IPS DF 6.9 (cell line): Measurements from ENCODE around the gene CSNK1G1.
"Not testable (repeated sequence)": the region's sequence is repeated elsewhere in the genome, so short reads cannot be mapped to it uniquely, and the experiment has no call there.

Source experiments
- DNase-seq: peaks from one replicate; pipeline ENCODE4 v3.0.0-alpha.2; 2013; ENCODE audit warnings: low read depth, low spot score
- H3K27ac ChIP-seq: one replicate; pipeline ENCODE4 v1.5.1; 2013; ENCODE audit warnings: low read length, control low read depth
- H3K27me3 ChIP-seq: 2 replicates; pipeline ENCODE4 v1.6.1; 2013; ENCODE audit warnings: mild to moderate bottlenecking, low read length; ENCODE audit not compliant: control insufficient read depth, insufficient read depth
- H3K36me3 ChIP-seq: 2 replicates; pipeline ENCODE4 v1.6.1; 2013; ENCODE audit warnings: low read length; ENCODE audit not compliant: control insufficient read depth, insufficient read depth
- H3K4me1 ChIP-seq: 2 replicates; pipeline ENCODE4 v1.6.1; 2013; ENCODE audit warnings: low read length; ENCODE audit not compliant: control insufficient read depth, insufficient read depth
- H3K4me3 ChIP-seq: 2 replicates; pipeline ENCODE4 v1.5.1; 2013; ENCODE audit warnings: mild to moderate bottlenecking, low read length
- H3K9me3 ChIP-seq: 2 replicates; pipeline ENCODE4 v1.6.1; 2013; ENCODE audit warnings: low read length, inconsistent platforms; ENCODE audit not compliant: control insufficient read depth, insufficient read depth
- WGBS: extraction: QIAGEN DNeasy Blood & Tissue Kit; methylation state at CpG from one replicate; pipeline ENCODE4 v1.1.7; 2013; ENCODE audit warnings: mixed read lengths, missing lambda C conversion rate; ENCODE audit not compliant: insufficient read length, insufficient coverage; 5-methylcytosine and 5-hydroxymethylcytosine counted together

Gene CSNK1G1

GRCh38 chr15:64355944-64356709 lies at the start of gene CSNK1G1:
Gene CSNK1G1 (minus strand): TSS chr15:64356173. CDS start chr15:64300499, 55,674 bp downstream.
- peak; percentile 93 for DNase-seq
- Histone ChIP-seq H3K4me3 (peak within 1 kb of the TSS; percentile 86; the same call in 1 of the 2 replicates), H3K27me3 (no peaks in the 10 kb centered on the region), H3K4me1 (no peaks in the 10 kb centered on the region), H3K27ac (no peak within 1 kb of the TSS), H3K9me3 (no peaks in the 10 kb centered on the region), H3K36me3 (no peaks in the 10 kb centered on the region)
- WGBS: no CpG with 5 or more reads among the region's 42 CpGs

GRCh38 chr15:64400583-64400982 lies 44.6 kb upstream of the CSNK1G1 start:
- no peak overlapping the region for H3K27ac ChIP-seq
- no CpG with 5 or more reads among the region's 2 CpGs for WGBS
- H3K36me3 ChIP-seq: peaks cover 6% of the 10 kb centered on the region; the same call in 1 of the 2 replicates
- no peak for DNase-seq
- no peaks in the 10 kb centered on the region for H3K4me1 ChIP-seq
- H3K4me3 ChIP-seq: no peak overlapping the region
- H3K9me3 ChIP-seq: no peaks in the 10 kb centered on the region
- H3K27me3 ChIP-seq: no peaks in the 10 kb centered on the region

GRCh38 chr15:64398575-64398974 lies 42.6 kb upstream of the CSNK1G1 start:
- WGBS: no CpG with 5 or more reads among the region's 2 CpGs
- H3K9me3 ChIP-seq: no peaks in the 10 kb centered on the region
- no peak for DNase-seq
- no peak overlapping the region for H3K27ac ChIP-seq
- H3K36me3 ChIP-seq: peaks cover 6% of the 10 kb centered on the region; the same call in 1 of the 2 replicates
- H3K4me3 ChIP-seq: no peak overlapping the region
- H3K4me1 ChIP-seq: no peaks in the 10 kb centered on the region
- no peaks in the 10 kb centered on the region for H3K27me3 ChIP-seq

- Histone ChIP-seq H3K36me3 (peaks cover 6% of the 10 kb centered on the region; the same call in 1 of the 2 replicates), H3K4me3 (no peak overlapping the region), H3K27ac (no peak overlapping the region), H3K4me1 (no peaks in the 10 kb centered on the region), H3K27me3 (no peaks in the 10 kb centered on the region), H3K9me3 (no peaks in the 10 kb centered on the region)
- WGBS: no CpG with 5 or more reads among the region's 5 CpGs
- DNase-seq: no peak
Measured at GRCh38 chr15:64396789-64397188, 40.8 kb upstream of the CSNK1G1 start.

- not testable (repeated sequence) for H3K27me3 ChIP-seq, H3K4me1 ChIP-seq, H3K36me3 ChIP-seq, DNase-seq, H3K4me3 ChIP-seq, H3K9me3 ChIP-seq, H3K27ac ChIP-seq
- no CpG with 5 or more reads among the region's 3 CpGs for WGBS
Measured at GRCh38 chr15:64392471-64392870, 36.5 kb upstream of the CSNK1G1 start.

- H3K9me3 ChIP-seq: no peaks in the 10 kb centered on the region
- H3K4me3 ChIP-seq: no peak overlapping the region
- no peak for DNase-seq
- H3K36me3 ChIP-seq: no peaks in the 10 kb centered on the region
- no peaks in the 10 kb centered on the region for H3K4me1 ChIP-seq
- no peak overlapping the region for H3K27ac ChIP-seq
- WGBS: 100% methylated on average over 1 of the region's 5 CpGs
- no peaks in the 10 kb centered on the region for H3K27me3 ChIP-seq
Measured at GRCh38 chr15:64389036-64389435, 33.1 kb upstream of the CSNK1G1 start.

- Histone ChIP-seq H3K4me3 (peak within 1 kb of the TSS; percentile 82; the same call in 1 of the 2 replicates), H3K27me3 (no peaks in the 10 kb centered on the region), H3K9me3 (no peaks in the 10 kb centered on the region), H3K4me1 (no peaks in the 10 kb centered on the region), H3K27ac (no peak within 1 kb of the TSS), H3K36me3 (no peaks in the 10 kb centered on the region)
- no CpG with 5 or more reads among the region's 35 CpGs for WGBS
- DNase-seq: peak; percentile 89
Measured at GRCh38 chr15:64387562-64388168, 31.7 kb upstream of the CSNK1G1 start, which contains the start of gene TRIP4. Gene TRIP4 (plus strand): TSS chr15:64387836. CDS start chr15:64387864, 28 bp downstream.

- Histone ChIP-seq H3K27ac (no peak overlapping the region), H3K4me1 (no peaks in the 10 kb centered on the region), H3K27me3 (no peaks in the 10 kb centered on the region), H3K4me3 (no peak overlapping the region), H3K9me3 (no peaks in the 10 kb centered on the region), H3K36me3 (no peaks in the 10 kb centered on the region)
- no CpG with 5 or more reads among the region's 7 CpGs for WGBS
- DNase-seq: no peak
Measured at GRCh38 chr15:64386291-64386690, 30.3 kb upstream of the CSNK1G1 start.

GRCh38 chr15:64383760-64384159 lies 27.8 kb upstream of the CSNK1G1 start:
- DNase-seq: no peak
- H3K4me1 ChIP-seq: no peaks in the 10 kb centered on the region
- H3K4me3 ChIP-seq: no peak overlapping the region
- H3K36me3 ChIP-seq: no peaks in the 10 kb centered on the region
- no peaks in the 10 kb centered on the region for H3K9me3 ChIP-seq
- no CpG with 5 or more reads among the region's 2 CpGs for WGBS
- H3K27ac ChIP-seq: no peak overlapping the region
- no peaks in the 10 kb centered on the region for H3K27me3 ChIP-seq

- H3K36me3 ChIP-seq: peaks cover 2% of the 10 kb centered on the region; the same call in 1 of the 2 replicates
- WGBS: no CpG with 5 or more reads among the region's 38 CpGs
- no peaks in the 10 kb centered on the region for H3K9me3 ChIP-seq
- DNase-seq: peak; percentile 85
- H3K4me1 ChIP-seq: no peaks in the 10 kb centered on the region
- H3K27me3 ChIP-seq: no peaks in the 10 kb centered on the region
- peak within 1 kb of the TSS; percentile 91 for H3K4me3 ChIP-seq
- H3K27ac ChIP-seq: no peak within 1 kb of the TSS
Measured at GRCh38 chr15:64381000-64381751, 25.2 kb upstream of the CSNK1G1 start, which contains the start of gene PCLAF. Gene PCLAF (minus strand): TSS chr15:64381441. CDS start chr15:64381371, 70 bp downstream.
